PFSK-1 (cell line): Measurements from ENCODE around the gene BICRA.

Experiments
- POLR2AphosphoS5 ChIP-seq: IDR thresholded peaks from 2 replicates; pipeline ENCODE4 v1.6.1; 2012; ENCODE audit warnings: low read depth, mild to moderate bottlenecking, control low read depth, low read length, moderate library complexity
- TAF1 ChIP-seq: IDR thresholded peaks from 2 replicates; pipeline ENCODE4 v1.6.1; 2012; ENCODE audit warnings: low read length, control low read depth, borderline replicate concordance; ENCODE audit not compliant: insufficient read depth
- TF ChIP-seq, protein P1 (sequence below), 2 experiments: IDR thresholded peaks; 2 replicates each; pipeline versions ENCODE4 v1.6.1 to v1.8.0; 2011 to 2012; ENCODE audit warnings: low read depth in 2 of 2, low read length in 2 of 2, control low read depth in 1 of 2, inconsistent platforms in 1 of 2, mild to moderate bottlenecking in 1 of 2, moderate library complexity in 1 of 2; ENCODE audit not compliant: insufficient read depth in 1 of 2

- TF ChIP-seq TAF1: no peak
- TF ChIP-seq, protein P1, sequence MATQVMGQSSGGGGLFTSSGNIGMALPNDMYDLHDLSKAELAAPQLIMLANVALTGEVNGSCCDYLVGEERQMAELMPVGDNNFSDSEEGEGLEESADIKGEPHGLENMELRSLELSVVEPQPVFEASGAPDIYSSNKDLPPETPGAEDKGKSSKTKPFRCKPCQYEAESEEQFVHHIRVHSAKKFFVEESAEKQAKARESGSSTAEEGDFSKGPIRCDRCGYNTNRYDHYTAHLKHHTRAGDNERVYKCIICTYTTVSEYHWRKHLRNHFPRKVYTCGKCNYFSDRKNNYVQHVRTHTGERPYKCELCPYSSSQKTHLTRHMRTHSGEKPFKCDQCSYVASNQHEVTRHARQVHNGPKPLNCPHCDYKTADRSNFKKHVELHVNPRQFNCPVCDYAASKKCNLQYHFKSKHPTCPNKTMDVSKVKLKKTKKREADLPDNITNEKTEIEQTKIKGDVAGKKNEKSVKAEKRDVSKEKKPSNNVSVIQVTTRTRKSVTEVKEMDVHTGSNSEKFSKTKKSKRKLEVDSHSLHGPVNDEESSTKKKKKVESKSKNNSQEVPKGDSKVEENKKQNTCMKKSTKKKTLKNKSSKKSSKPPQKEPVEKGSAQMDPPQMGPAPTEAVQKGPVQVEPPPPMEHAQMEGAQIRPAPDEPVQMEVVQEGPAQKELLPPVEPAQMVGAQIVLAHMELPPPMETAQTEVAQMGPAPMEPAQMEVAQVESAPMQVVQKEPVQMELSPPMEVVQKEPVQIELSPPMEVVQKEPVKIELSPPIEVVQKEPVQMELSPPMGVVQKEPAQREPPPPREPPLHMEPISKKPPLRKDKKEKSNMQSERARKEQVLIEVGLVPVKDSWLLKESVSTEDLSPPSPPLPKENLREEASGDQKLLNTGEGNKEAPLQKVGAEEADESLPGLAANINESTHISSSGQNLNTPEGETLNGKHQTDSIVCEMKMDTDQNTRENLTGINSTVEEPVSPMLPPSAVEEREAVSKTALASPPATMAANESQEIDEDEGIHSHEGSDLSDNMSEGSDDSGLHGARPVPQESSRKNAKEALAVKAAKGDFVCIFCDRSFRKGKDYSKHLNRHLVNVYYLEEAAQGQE (IDR thresholded peaks at IDR 0.05; ENCODE audit: insufficient read depth in 1 of 2, low read depth in 2 of 2, low read length in 2 of 2): no peak
- TF ChIP-seq POLR2AphosphoS5: no peak
Measured at GRCh38 chr19:47691090-47691489, 82.2 kb downstream of the BICRA start.
